SHP77 (cell line): ENCODE measurements around the gene MAP3K9.

Experiments
- DNase-seq, 2 experiments: peaks; one replicate each; lab custom pipeline; 2025; lab: John Stamatoyannopoulos, UW

MAP3K9 gene

GRCh38 chr14:70697701-70698100 lies 111.6 kb downstream of the MAP3K9 start:
- DNase-seq = no peak

- no peak for DNase-seq
Measured at GRCh38 chr14:70696026-70696425, 113.3 kb downstream of the MAP3K9 start.

GRCh38 chr14:70692210-70692609 lies 117.1 kb downstream of the MAP3K9 start:
- DNase-seq = no peak

GRCh38 chr14:70685474-70686197 lies 123.7 kb downstream of the MAP3K9 start:
- no peak for DNase-seq

- no peak for DNase-seq
Measured at GRCh38 chr14:70683983-70684382, 125.3 kb downstream of the MAP3K9 start.

GRCh38 chr14:70680748-70681147 lies 128.6 kb downstream of the MAP3K9 start:
- no peak for DNase-seq

- no peak for DNase-seq
Measured at GRCh38 chr14:70677341-70677740, 132.0 kb downstream of the MAP3K9 start.
